PC-9 (cell line): ENCODE results near the gene SNRNP27. TPM values are rescaled to one million over a fixed set of nuclear protein-coding genes. Genes with fewer than 3 reads are reported as not detected.
"Not testable (repeated sequence)": the region's sequence is repeated elsewhere in the genome, so short reads cannot be mapped to it uniquely, and the experiment has no call there.

ENCODE experiments used
- BruUV-seq: library from RNA; stranded (reverse); fragments of 400-500 nt; replicated peaks from 2 replicates; lab custom pipeline; 2021; lab: Mats Ljungman, UMichigan
- CTCF ChIA-PET: fragments of 300-600 bp; sonication (Branson Sonifier 250); formaldehyde crosslinking; loops from one replicate; lab custom pipeline; 2022; ENCODE audit warnings: antibody characterized with exemption; lab: Charles Lee
- POLR2A ChIA-PET: fragments of 300-600 bp; sonication (Branson Sonifier 250); formaldehyde crosslinking; loops from one replicate; lab custom pipeline; 2022; ENCODE audit warnings: antibody characterized with exemption; ENCODE audit not compliant: unreplicated experiment; lab: Charles Lee
- DNase-seq, 2 experiments: peaks; one replicate each; pipeline versions ENCODE4 v3.0.0 to v3.0.0-alpha.2; 2015 to 2022; ENCODE audit warnings: mixed read lengths in 1 of 2
- H2AFZ ChIP-seq: fragments of 200-600 bp; sonication (generic); 2 replicates; pipeline ENCODE4 v1.8.1; 2017; ENCODE audit warnings: antibody characterized with exemption
- H3F3A ChIP-seq: fragments of 200-600 bp; sonication (generic); 2 replicates; pipeline ENCODE4 v1.8.1; 2017; ENCODE audit warnings: antibody characterized with exemption, mild to moderate bottlenecking, low read depth; ENCODE audit not compliant: insufficient read depth
- H3K27ac ChIP-seq: fragments of 200-600 bp; sonication (generic); 2 replicates; pipeline ENCODE4 v1.6.1; 2016; ENCODE audit warnings: mixed run types
- H3K27me3 ChIP-seq: fragments of 200-600 bp; sonication (generic); 2 replicates; pipeline ENCODE4 v1.6.1; 2016; ENCODE audit warnings: low read depth, mixed run types; ENCODE audit not compliant: insufficient read depth
- H3K36me3 ChIP-seq: fragments of 200-600 bp; sonication (generic); 2 replicates; pipeline ENCODE4 v1.6.1; 2016; ENCODE audit warnings: low read depth, mixed run types
- H3K4me1 ChIP-seq: fragments of 200-600 bp; sonication (generic); replicated peaks from 2 replicates; pipeline ENCODE4 v1.6.1; 2016; ENCODE audit warnings: mixed run types; ENCODE audit not compliant: insufficient read depth
- H3K4me2 ChIP-seq: fragments of 200-600 bp; sonication (generic); 2 replicates; pipeline ENCODE4 v1.6.1; 2017; ENCODE audit warnings: mixed run types
- H3K4me3 ChIP-seq: fragments of 200-600 bp; sonication (generic); 2 replicates; pipeline ENCODE4 v1.6.1; 2016; ENCODE audit warnings: mixed run types
- H3K79me2 ChIP-seq: fragments of 200-600 bp; sonication (generic); 2 replicates; pipeline ENCODE4 v1.6.1; 2017; ENCODE audit warnings: low read depth, mixed run types
- H3K9me2 ChIP-seq: fragments of 200-600 bp; sonication (generic); 2 replicates; pipeline ENCODE4 v1.8.1; 2017; ENCODE audit warnings: mild to moderate bottlenecking; ENCODE audit not compliant: insufficient read depth
- H3K9me3 ChIP-seq: fragments of 200-600 bp; sonication (generic); 2 replicates; pipeline ENCODE4 v1.8.1; 2016; ENCODE audit warnings: low read depth; ENCODE audit not compliant: insufficient read depth
- H4K20me1 ChIP-seq: fragments of 200-600 bp; sonication (generic); 2 replicates; pipeline ENCODE4 v1.8.1; 2017; ENCODE audit not compliant: insufficient read depth
- CTCF ChIP-seq: fragments of 200-600 bp; sonication (generic); conservative IDR thresholded peaks from 2 replicates; pipeline ENCODE4 v1.6.1; 2017; ENCODE audit warnings: mixed run types, antibody characterized with exemption, mild to moderate bottlenecking, moderate library complexity
- EZH2 ChIP-seq: fragments of 200-600 bp; sonication (generic); IDR thresholded peaks from 2 replicates; pipeline ENCODE4 v1.8.0; 2017; ENCODE audit warnings: antibody characterized with exemption, low read depth
- intact Hi-C: fragments of 100-400 bp; cut with micrococcal nuclease; formaldehyde crosslinking; loops from one replicate; pipeline ENCODE4 v1.10.0; 2022; ENCODE audit not compliant: unreplicated experiment
- total RNA-seq: library from RNA; stranded (reverse); gene quantifications from 2 replicates; pipeline ENCODE4 v1.2.3, GENCODE V29; 2021

SNRNP27 gene
- total RNA-seq, 1 experiment from 2014 or later = 29.9 TPM

GRCh38 chr2:69889302-69889701, 4.5 kb upstream of the SNRNP27 start:
- no peak overlapping the region for H2AFZ ChIP-seq
- ChIA-PET CTCF (no interaction called here), POLR2A (no interaction called here)
- peaks cover 7% of the 10 kb centered on the region; the same call in 1 of the 2 replicates for H3K4me1 ChIP-seq
- H4K20me1 ChIP-seq = no peaks in the 10 kb centered on the region
- no TSS peak for BruUV-seq
- no peak overlapping the region for H3K4me3 ChIP-seq
- no peaks in the 10 kb centered on the region for H3K9me3 ChIP-seq
- H3F3A ChIP-seq = no peaks in the 10 kb centered on the region
- no peak overlapping the region for H3K4me2 ChIP-seq
- H3K27ac ChIP-seq = no peak overlapping the region
- H3K27me3 ChIP-seq = no peaks in the 10 kb centered on the region
- H3K79me2 ChIP-seq = peaks cover 5% of the 10 kb centered on the region
- no peak for DNase-seq
- no peaks in the 10 kb centered on the region for H3K9me2 ChIP-seq
- TF ChIP-seq EZH2 (no peak), CTCF (no peak)
- H3K36me3 ChIP-seq = no peaks in the 10 kb centered on the region
- intact Hi-C loops = no loop called here

DNA sequence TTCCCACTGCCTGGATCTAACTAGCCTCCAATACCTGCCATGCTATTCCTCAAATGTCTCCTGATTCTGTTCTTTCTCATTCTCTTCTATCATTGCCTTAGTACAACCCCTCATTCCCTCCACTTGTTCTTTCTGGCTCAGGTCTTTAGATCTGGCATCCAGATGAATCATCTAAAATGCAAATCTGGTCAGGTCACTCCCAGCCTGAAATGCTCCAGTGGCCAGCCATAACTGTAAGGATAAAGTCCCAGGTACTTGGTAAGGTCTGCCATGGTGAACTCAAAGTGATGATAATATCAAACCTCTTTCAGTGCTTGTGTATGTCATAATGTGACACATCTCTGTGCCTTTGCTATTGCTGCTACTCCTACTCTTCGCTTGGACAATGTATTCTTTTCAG, 2.9 kb upstream of the SNRNP27 start:
- Histone ChIP-seq H2AFZ (no peak overlapping the region), H3F3A (no peaks in the 10 kb centered on the region), H3K27me3 (no peaks in the 10 kb centered on the region), H3K36me3 (no peaks in the 10 kb centered on the region), H3K4me1 (peaks cover 13% of the 10 kb centered on the region), H3K4me2 (no peak overlapping the region), H3K79me2 (peaks cover 21% of the 10 kb centered on the region), H3K4me3 (no peak overlapping the region), H3K9me3 (no peaks in the 10 kb centered on the region), H3K27ac (no peak overlapping the region), H4K20me1 (peaks cover 3% of the 10 kb centered on the region; the same call in 1 of the 2 replicates), H3K9me2 (no peaks in the 10 kb centered on the region)
- intact Hi-C loops = loop anchor here (5.0 kb wide), 2 partner anchors 149 to 169 kb away; partner anchors contain the start of gene ANXA4
- TF ChIP-seq CTCF = no peak
- no peak for TF ChIP-seq EZH2
- DNase-seq = no peak
- ChIA-PET CTCF (interaction anchor here (0.7 kb wide), 1 partner anchor 166 kb away, joined by 3 read pairs; no protein-coding TSS in a partner anchor), POLR2A (no interaction called here)
- no TSS peak for BruUV-seq

DNA sequence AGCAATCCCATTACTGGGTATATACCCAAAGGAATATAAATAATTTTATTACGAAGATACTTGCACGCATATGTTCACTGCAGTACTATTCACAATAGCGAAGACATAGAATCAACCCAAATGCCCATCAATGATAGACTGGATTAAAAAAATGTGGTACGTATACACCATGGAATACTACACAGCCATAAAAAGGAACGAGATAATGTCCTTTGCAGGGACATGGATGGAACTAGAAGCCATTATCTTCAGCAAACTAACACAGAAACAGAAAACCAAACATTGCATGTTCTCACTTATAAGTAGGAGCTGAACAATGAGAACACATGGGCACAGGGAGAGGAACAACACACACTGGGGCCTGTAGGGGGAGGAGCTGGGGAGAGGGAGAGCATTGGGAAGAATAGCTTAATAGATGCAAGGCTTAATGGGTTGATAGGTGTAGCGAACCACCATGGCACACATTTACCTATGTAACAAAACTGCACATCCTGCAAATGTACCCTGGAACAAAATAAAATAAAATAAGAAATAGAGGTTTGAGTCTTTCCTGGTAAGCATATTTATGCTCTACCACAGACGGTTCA, 825 bp upstream of the SNRNP27 start:
- H3K9me3 ChIP-seq, H4K20me1 ChIP-seq, H3K27ac ChIP-seq, H3K9me2 ChIP-seq, BruUV-seq, H3K27me3 ChIP-seq, DNase-seq, H3F3A ChIP-seq: not testable (repeated sequence)
- Histone ChIP-seq H3K4me2 (peak overlapping the region; percentile 81), H3K4me3 (peak overlapping the region; percentile 74; the same call in 1 of the 2 replicates), H3K36me3 (0 out of 2 replicates have a peak, but pooled peaks cover 12% of the 10 kb centered on the region), H3K79me2 (peaks cover 25% of the 10 kb centered on the region), H3K4me1 (peaks cover 13% of the 10 kb centered on the region), H2AFZ (peak overlapping the region; percentile 98)
- intact Hi-C loops = loop anchor here (5.0 kb wide), 2 partner anchors 151 to 171 kb away; partner anchors contain the start of gene ANXA4
- POLR2A ChIA-PET = interaction anchor here (0.8 kb wide), 1 partner anchor 250 kb away, joined by 9 read pairs; no protein-coding TSS in a partner anchor
- CTCF ChIA-PET = interaction anchor here (1.2 kb wide), 1 partner anchor 168 kb away, joined by 3 read pairs; no protein-coding TSS in a partner anchor

DNA sequence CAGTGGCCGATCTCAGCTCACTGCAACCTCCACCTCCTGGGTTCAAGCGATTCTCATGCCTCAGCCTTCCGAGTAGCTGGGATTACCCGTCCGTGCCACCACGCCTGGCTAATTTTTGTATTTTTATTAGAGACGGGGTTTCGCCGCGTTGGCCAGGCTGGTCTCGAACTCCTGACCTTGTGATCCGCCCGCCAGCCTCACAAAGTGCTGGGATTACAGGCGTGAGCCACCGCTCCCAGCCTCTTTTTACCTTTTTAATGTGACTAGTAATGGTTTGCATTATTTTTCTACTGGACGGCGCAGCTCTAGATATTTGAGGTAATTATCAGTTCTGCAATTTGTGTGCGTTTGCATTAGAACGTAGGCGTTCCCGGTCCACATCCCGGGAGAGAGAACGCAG, 981 bp downstream of the SNRNP27 start:
- BruUV-seq, POLR2A ChIA-PET: not testable (repeated sequence)

More for the DNA sequence above, 981 bp downstream of the SNRNP27 start:
- CTCF ChIA-PET, DNase-seq, H3F3A ChIP-seq, H2AFZ ChIP-seq, H3K27ac ChIP-seq, H3K27me3 ChIP-seq, H4K20me1 ChIP-seq, H3K9me3 ChIP-seq, H3K9me2 ChIP-seq: not testable (repeated sequence)
- intact Hi-C loops = loop anchor here (5.0 kb wide), 2 partner anchors 152 to 172 kb away; partner anchors contain the start of gene ANXA4
- H3K4me3 ChIP-seq = peak overlapping the region; percentile 74
- peak overlapping the region; percentile 81 for H3K4me2 ChIP-seq
- H3K36me3 ChIP-seq = 0 out of 2 replicates have a peak, but pooled peaks cover 16% of the 10 kb centered on the region
- H3K4me1 ChIP-seq = peaks cover 13% of the 10 kb centered on the region
- peaks cover 25% of the 10 kb centered on the region for H3K79me2 ChIP-seq
